ENCODE measurements around the gene TLR6.
"Not testable (repeated sequence)": the region's sequence is repeated elsewhere in the genome, so short reads cannot be mapped to it uniquely, and the experiment has no call there.

The TLR6 gene

GRCh38 chr4:38787693-38788092, 68.9 kb downstream of the TLR6 start:
- DNase-seq (ENCODE audit: low read depth) = no peak

GRCh38 chr4:38785901-38786402, 70.7 kb downstream of the TLR6 start:
- DNase-seq (ENCODE audit: low read depth) = no peak

- no peak for DNase-seq (ENCODE audit: low read depth)
Observed at GRCh38 chr4:38785041-38785790, 71.4 kb downstream of the TLR6 start.

- no peak for DNase-seq (ENCODE audit: low read depth)
Observed at GRCh38 chr4:38784141-38784540, 72.5 kb downstream of the TLR6 start.

GRCh38 chr4:38783109-38783460, 73.5 kb downstream of the TLR6 start:
- DNase-seq (ENCODE audit: low read depth) = no peak

- no peak for DNase-seq (ENCODE audit: low read depth)
Observed at GRCh38 chr4:38782452-38783108, 74.0 kb downstream of the TLR6 start, which contains the start of gene TLR10. Gene TLR10, minus strand, starts transcription at chr4:38782990. Its CDS starts 7,400 bp downstream, at chr4:38775590.

- no peak for DNase-seq (ENCODE audit: low read depth)
Observed at GRCh38 chr4:38781854-38782261, 74.8 kb downstream of the TLR6 start.

GRCh38 chr4:38780833-38781484, 75.7 kb downstream of the TLR6 start:
- DNase-seq (ENCODE audit: low read depth) = no peak

GRCh38 chr4:38779790-38780189, 76.8 kb downstream of the TLR6 start:
- DNase-seq (ENCODE audit: low read depth) = no peak

- DNase-seq (ENCODE audit: low read depth) = not testable (repeated sequence)
Observed at GRCh38 chr4:38777925-38778324, 78.7 kb downstream of the TLR6 start.

GRCh38 chr4:38775326-38775725, 81.3 kb downstream of the TLR6 start:
- DNase-seq (ENCODE audit: low read depth) = no peak

GRCh38 chr4:38774181-38774955, 82.2 kb downstream of the TLR6 start:
- DNase-seq (ENCODE audit: low read depth) = no peak
